Cardiac fibroblast (primary cell): ENCODE measurements around the gene TMEM127.
A peak's percentile ranks its signal among the peaks of the same experiment; 100 is the strongest.
"Not testable (repeated sequence)": the region's sequence is repeated elsewhere in the genome, so short reads cannot be mapped to it uniquely, and the experiment has no call there.

Experiments used
- DNase-seq, 2 donors: peaks; one replicate each; pipeline versions ENCODE4 v3.0.0 to v3.0.0-alpha.2; 2010; ENCODE audit warnings: low read depth in 2 of 2
- H3K4me3 ChIP-seq, 2 donors: replicated peaks in 1 of 2; 1 replicate in 1 of 2; 2 replicates in 1 of 2; pipeline ENCODE4 v1.5.1; 2011; ENCODE audit warnings: low read depth in 2 of 2, low read length in 2 of 2, mild to moderate bottlenecking in 2 of 2, moderate library complexity in 1 of 2
- TF ChIP-seq, protein P1 (sequence below): IDR thresholded peaks from one replicate; pipeline ENCODE4 v1.5.1; 2011; ENCODE audit warnings: low read depth, mild to moderate bottlenecking, low read length, inconsistent platforms

The TMEM127 gene

DNA sequence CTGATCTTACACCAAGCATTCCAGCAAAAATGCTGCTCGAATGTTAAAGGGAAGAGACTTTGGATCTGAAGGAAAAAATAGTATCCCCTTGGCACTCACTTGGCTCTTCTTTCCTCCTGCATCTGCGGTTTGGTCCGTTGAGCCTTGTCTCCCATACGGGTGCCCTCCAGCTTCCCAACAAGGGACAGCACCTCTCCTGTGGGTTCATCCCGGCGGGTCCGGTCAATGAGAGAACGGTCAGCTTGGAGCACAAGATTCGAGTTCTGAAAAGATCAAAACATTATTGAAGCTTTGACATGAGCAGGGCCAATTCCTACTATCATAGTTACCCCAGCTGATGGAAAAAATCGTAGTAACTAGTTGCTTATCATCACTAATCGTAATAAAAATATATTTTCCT lies 38.8 kb upstream of the TMEM127 start:
- DNase-seq, result no peak
- H3K4me3 ChIP-seq, result peak overlapping the region; percentile 96 to 99
- TF ChIP-seq, protein P1, sequence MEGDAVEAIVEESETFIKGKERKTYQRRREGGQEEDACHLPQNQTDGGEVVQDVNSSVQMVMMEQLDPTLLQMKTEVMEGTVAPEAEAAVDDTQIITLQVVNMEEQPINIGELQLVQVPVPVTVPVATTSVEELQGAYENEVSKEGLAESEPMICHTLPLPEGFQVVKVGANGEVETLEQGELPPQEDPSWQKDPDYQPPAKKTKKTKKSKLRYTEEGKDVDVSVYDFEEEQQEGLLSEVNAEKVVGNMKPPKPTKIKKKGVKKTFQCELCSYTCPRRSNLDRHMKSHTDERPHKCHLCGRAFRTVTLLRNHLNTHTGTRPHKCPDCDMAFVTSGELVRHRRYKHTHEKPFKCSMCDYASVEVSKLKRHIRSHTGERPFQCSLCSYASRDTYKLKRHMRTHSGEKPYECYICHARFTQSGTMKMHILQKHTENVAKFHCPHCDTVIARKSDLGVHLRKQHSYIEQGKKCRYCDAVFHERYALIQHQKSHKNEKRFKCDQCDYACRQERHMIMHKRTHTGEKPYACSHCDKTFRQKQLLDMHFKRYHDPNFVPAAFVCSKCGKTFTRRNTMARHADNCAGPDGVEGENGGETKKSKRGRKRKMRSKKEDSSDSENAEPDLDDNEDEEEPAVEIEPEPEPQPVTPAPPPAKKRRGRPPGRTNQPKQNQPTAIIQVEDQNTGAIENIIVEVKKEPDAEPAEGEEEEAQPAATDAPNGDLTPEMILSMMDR, result no peak

DNA sequence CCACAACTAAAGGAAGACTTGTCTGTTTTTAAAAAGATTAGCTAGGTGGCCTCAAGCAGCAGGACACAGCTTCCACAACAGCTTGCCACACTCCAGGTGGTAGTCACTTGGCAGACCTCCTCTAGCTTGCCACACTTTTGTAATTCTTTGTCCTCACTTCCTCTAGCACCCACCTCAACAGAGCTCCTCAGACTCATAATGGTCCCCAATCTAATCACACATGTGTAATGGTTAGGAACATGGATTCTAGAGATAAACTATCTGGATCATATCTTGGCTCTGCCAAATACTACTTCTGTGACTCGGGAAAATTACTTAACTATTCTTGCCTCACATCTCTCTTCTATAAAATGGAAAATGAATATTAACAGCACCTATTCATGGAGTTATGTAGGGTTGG lies 36.1 kb upstream of the TMEM127 start:
- no peak for DNase-seq
- TF ChIP-seq, protein P1, result no peak
- H3K4me3 ChIP-seq, result no peak overlapping the region

DNA sequence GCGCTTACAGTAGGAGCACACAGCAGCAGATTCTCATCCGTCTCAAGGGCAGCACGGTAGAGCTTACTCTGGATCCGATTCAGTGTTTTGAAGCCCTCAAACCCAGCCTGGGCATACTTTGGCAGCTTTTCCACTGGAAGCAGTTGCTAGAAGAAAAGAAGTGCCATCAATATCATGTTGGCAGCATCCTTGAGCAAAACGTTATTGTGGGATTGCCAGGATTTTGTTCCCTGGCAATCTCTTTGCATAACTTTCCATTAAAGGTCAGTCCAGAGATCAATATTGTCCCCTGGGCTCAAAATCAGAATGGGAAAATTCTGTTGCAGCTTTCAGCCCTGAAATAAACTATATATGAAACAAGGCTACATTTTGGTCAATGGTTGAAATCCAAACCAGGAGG lies 31.1 kb upstream of the TMEM127 start:
- no peak for DNase-seq

DNA sequence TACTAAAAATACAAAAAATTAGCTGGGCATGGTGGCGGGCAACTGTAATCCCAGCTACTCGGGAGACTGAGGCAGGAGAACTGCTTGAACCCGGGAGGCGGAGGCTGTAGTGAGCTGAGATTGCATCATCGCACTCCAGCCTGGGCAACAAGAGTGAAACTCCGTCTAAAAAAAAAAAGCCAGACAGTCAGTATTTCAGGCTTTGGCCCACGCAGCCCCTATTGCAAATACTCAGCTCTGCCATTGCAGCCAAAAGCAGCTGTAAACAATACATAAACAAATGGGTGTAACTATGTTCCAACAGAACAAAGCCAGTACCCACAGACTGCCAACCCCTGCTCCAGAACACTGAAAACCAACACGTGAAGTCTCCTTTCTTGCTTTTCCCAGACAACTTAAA lies 28.5 kb upstream of the TMEM127 start:
- not testable (repeated sequence) for H3K4me3 ChIP-seq, DNase-seq

More for the DNA sequence above, 31.1 kb upstream of the TMEM127 start:
- TF ChIP-seq, protein P1, result no peak
- H3K4me3 ChIP-seq, result no peak overlapping the region

DNA sequence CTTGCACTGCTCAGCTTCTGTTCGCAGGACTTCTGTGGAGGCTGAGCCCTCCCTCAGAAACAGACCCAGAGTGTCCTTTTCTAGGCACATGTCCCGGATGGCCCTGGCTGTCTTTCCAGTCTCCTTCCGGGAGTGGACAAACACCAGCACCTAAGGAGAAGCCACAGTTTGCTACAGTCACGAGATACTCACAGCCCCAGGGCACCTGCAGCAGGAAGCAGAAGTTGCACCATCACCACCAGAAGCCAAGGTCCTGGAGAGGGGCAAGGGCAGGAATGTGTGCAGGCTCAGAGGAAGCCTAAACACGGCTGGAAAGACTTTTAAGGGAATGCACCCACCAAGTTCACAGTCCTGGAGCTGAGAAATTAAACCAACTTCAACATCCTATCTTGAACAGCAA lies 26.0 kb upstream of the TMEM127 start:
- no peak overlapping the region for H3K4me3 ChIP-seq
- TF ChIP-seq, protein P1, result no peak

DNA sequence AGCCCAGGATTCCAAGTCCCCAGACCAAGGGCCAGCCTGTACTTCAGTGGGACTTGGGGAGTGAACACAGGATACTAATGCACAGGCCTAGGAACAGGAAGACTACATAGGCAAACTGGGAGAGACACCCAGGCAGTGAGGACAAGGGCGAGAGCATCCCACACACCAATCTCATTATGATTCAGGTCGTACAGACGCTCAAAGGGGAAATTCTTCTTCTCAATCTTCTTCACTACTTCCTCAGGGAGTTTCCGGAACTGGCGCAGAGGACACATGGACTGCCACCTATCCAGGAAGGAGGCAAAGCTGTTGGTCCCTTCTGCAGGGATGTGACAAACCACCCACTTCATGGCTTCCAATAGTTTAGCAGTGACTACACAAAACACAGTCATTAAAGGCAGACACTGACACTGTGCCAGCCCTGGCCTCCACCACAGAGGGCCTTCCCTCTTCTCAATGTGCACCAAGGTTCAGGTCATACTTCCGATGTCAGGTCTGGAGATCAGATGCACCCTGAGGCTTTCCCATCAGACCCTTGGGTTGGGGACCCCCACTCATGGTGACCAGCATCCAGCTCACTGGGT lies 21.6 kb upstream of the TMEM127 start:
- TF ChIP-seq, protein P1, result no peak
- DNase-seq, result no peak
- H3K4me3 ChIP-seq, result no peak overlapping the region

More for the DNA sequence above, 26.0 kb upstream of the TMEM127 start:
- DNase-seq, result no peak

DNA sequence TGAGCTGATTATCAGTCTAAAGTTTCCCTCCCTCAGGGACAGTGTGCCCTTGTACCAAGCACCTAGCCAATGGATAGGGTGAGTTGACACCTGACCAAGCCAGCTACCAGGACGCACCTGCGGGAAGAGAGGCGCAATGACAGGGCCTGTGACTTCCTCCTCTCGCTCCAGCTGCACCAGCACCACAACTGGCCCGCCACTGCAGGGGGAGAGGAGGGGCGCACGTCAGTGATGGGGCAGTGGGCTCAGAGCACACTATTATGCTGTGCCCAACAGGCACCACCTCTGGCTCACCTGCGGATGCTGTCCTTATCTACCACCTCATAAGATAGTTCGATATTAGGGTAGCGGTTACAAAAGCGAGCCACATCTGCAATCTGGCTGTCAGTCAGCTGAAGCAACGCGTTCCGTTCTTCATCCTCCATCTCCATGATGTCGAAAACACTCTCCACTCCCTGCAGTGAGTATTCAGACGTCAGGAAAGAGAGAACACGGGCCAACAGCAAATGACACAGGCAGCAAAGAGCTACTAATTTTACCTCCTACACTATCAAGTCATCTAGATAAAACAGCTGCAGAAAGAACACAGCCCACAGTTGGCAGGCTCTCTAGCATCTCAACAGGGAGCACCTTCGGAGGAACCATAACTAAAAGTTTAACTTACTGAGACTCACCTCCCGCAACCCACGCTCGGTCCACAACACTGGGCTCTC lies 11.1 kb upstream of the TMEM127 start:
- no peak overlapping the region for H3K4me3 ChIP-seq
- TF ChIP-seq, protein P1, result no peak
- no peak for DNase-seq
